ENCODE measurements around the gene ERN2. TPM values are rescaled to one million over a fixed set of nuclear protein-coding genes. Genes with fewer than 3 reads are reported as not detected.

Gene ERN2
- total RNA-seq, 1 experiment from 2014 or later, result 2.1 TPM

- H2AFZ ChIP-seq (ENCODE audit: low read length), result no peak overlapping the region
- no peak overlapping the region for H3K27ac ChIP-seq (ENCODE audit: insufficient read length, low read depth, low read length)
- Mint-ChIP-seq H3K9me3 (peaks cover 16 to 18% of the 10 kb centered on the region in 2 experiments), H3K4me3 (no peak overlapping the region), H3K27me3 (ENCODE audit: low read depth) (peaks cover 17% of the 10 kb centered on the region), H3K27ac (peak overlapping the region in 1 of 3 experiments; percentile 1; a peak in 1 of 7 replicates), H3K36me3 (ENCODE audit: insufficient read depth in 1 of 3, low read depth in 3 of 3) (peaks cover 6 to 31% (median 11%) of the 10 kb centered on the region in 3 experiments), H3K4me1 (peaks cover 8 to 10% of the 10 kb centered on the region in 2 experiments)
- H3K27me3 ChIP-seq (ENCODE audit: insufficient read depth, low read length), result no peaks in the 10 kb centered on the region
- H3K4me2 ChIP-seq (ENCODE audit: insufficient read depth, insufficient read length, low read length), result no peak overlapping the region
- no peak overlapping the region for H3K4ac ChIP-seq (ENCODE audit: low read depth, low read length)
- H3K18ac ChIP-seq (ENCODE audit: insufficient read length, low read depth, low read length), result no peak overlapping the region
- H4K20me1 ChIP-seq (ENCODE audit: control insufficient read depth, insufficient read depth, insufficient read length), result no peaks in the 10 kb centered on the region
- no peak overlapping the region for H3K23ac ChIP-seq (ENCODE audit: insufficient read length, low read depth, low read length)
- H4K91ac ChIP-seq (ENCODE audit: insufficient read length, low read depth, low read length), result no peak overlapping the region
- no peaks in the 10 kb centered on the region for H3K79me2 ChIP-seq (ENCODE audit: insufficient read depth, low read length)
- H3K14ac ChIP-seq (ENCODE audit: insufficient read depth, low read length), result no peak overlapping the region
- no peaks in the 10 kb centered on the region for H3K79me1 ChIP-seq (ENCODE audit: insufficient read depth, low read depth, low read length, poor library complexity, severe bottlenecking)
- DNase-seq, result no peak
- H3K56ac ChIP-seq (ENCODE audit: insufficient read length, low read depth, low read length), result no peak overlapping the region
- H3K9me3 ChIP-seq (ENCODE audit: control insufficient read depth, low read depth, low read length), result peaks cover 5% of the 10 kb centered on the region
- H3K9ac ChIP-seq (ENCODE audit: extremely low read depth, insufficient read length, low read length), result no peak overlapping the region
- H3T11ph ChIP-seq (ENCODE audit: low read length), result no peak overlapping the region
- no peaks in the 10 kb centered on the region for H3K23me2 ChIP-seq (ENCODE audit: insufficient read length, low read depth, low read length, poor library complexity, severe bottlenecking)
- no peak overlapping the region for H4K8ac ChIP-seq (replicated peaks; ENCODE audit: insufficient read length, low read depth, low read length)
- no peak overlapping the region for H2BK20ac ChIP-seq (ENCODE audit: low read depth, low read length, poor library complexity, severe bottlenecking)
- no peak overlapping the region for H4K5ac ChIP-seq (ENCODE audit: insufficient read length, low read depth, low read length)
- H2BK15ac ChIP-seq (ENCODE audit: low read depth, low read length), result no peak overlapping the region
- TF ChIP-seq CTCF (conservative IDR thresholded peaks at IDR 0.05), result no peak
- no peak overlapping the region for H2BK120ac ChIP-seq (ENCODE audit: low read depth, low read length, poor library complexity, severe bottlenecking)
- H2BK5ac ChIP-seq (ENCODE audit: insufficient read length, low read length), result no peak overlapping the region
- no peak overlapping the region for H2BK12ac ChIP-seq (ENCODE audit: insufficient read length, low read depth, low read length)
- no peak overlapping the region for H2AK5ac ChIP-seq (ENCODE audit: insufficient read length, low read length)
- no peaks in the 10 kb centered on the region for H3K4me1 ChIP-seq (ENCODE audit: insufficient read depth, low read length)
- no CpG with 5 or more reads among the region's 2 CpGs for WGBS (ENCODE audit: extremely low coverage, insufficient read length, low lambda C conversion rate)
These were observed 7.5 kb downstream of the ERN2 start for GRCh38 chr16:23705517-23705902.
